HG03025 (cell line): Measurements from ENCODE around the gene ELMO1.
"Not testable (repeated sequence)": the region's sequence is repeated elsewhere in the genome, so short reads cannot be mapped to it uniquely, and the experiment has no call there.

ENCODE experiments used
- ATAC-seq: cut with Tn5 transposase; IDR thresholded peaks from one replicate; pipeline ENCODE4 v1.9.1; 2021; ENCODE audit warnings: mild to moderate bottlenecking, moderate library complexity; ENCODE audit not compliant: unreplicated experiment, low FRiP score

Gene ELMO1

GRCh38 chr7:37153376-37153775 lies 295.3 kb downstream of the ELMO1 start:
- ATAC-seq = no peak

- ATAC-seq = no peak
These were observed 296.8 kb downstream of the ELMO1 start for GRCh38 chr7:37151741-37152413.

- no peak for ATAC-seq
These were observed 297.8 kb downstream of the ELMO1 start for GRCh38 chr7:37150856-37151255.

- ATAC-seq = no peak
These were observed 298.5 kb downstream of the ELMO1 start for GRCh38 chr7:37150180-37150579.

GRCh38 chr7:37149773-37150124 lies 298.9 kb downstream of the ELMO1 start:
- no peak for ATAC-seq

GRCh38 chr7:37149051-37149772 lies 299.5 kb downstream of the ELMO1 start:
- no peak for ATAC-seq

GRCh38 chr7:37145682-37146081 lies 303.0 kb downstream of the ELMO1 start:
- no peak for ATAC-seq

- no peak for ATAC-seq
These were observed 304.2 kb downstream of the ELMO1 start for GRCh38 chr7:37144423-37144822.

- no peak for ATAC-seq
These were observed 305.7 kb downstream of the ELMO1 start for GRCh38 chr7:37142958-37143357.

- ATAC-seq = no peak
These were observed 306.9 kb downstream of the ELMO1 start for GRCh38 chr7:37141742-37142141.

GRCh38 chr7:37133902-37134301 lies 314.8 kb downstream of the ELMO1 start:
- not testable (repeated sequence) for ATAC-seq

- no peak for ATAC-seq
These were observed 316.8 kb downstream of the ELMO1 start for GRCh38 chr7:37131855-37132254.

GRCh38 chr7:37129035-37129425 lies 319.6 kb downstream of the ELMO1 start:
- ATAC-seq = no peak

GRCh38 chr7:37128327-37129034 lies 320.2 kb downstream of the ELMO1 start:
- no peak for ATAC-seq

GRCh38 chr7:37119296-37119860 lies 329.3 kb downstream of the ELMO1 start:
- no peak for ATAC-seq

GRCh38 chr7:37118004-37118403 lies 330.7 kb downstream of the ELMO1 start:
- ATAC-seq = no peak

GRCh38 chr7:37117292-37117691 lies 331.4 kb downstream of the ELMO1 start:
- no peak for ATAC-seq

- no peak for ATAC-seq
These were observed 332.5 kb downstream of the ELMO1 start for GRCh38 chr7:37116093-37116701.

GRCh38 chr7:37113661-37114355 lies 334.9 kb downstream of the ELMO1 start:
- no peak for ATAC-seq

- ATAC-seq = no peak
These were observed 335.8 kb downstream of the ELMO1 start for GRCh38 chr7:37112876-37113275.
